Measurements from ENCODE around the gene DCAF6.

DNA sequence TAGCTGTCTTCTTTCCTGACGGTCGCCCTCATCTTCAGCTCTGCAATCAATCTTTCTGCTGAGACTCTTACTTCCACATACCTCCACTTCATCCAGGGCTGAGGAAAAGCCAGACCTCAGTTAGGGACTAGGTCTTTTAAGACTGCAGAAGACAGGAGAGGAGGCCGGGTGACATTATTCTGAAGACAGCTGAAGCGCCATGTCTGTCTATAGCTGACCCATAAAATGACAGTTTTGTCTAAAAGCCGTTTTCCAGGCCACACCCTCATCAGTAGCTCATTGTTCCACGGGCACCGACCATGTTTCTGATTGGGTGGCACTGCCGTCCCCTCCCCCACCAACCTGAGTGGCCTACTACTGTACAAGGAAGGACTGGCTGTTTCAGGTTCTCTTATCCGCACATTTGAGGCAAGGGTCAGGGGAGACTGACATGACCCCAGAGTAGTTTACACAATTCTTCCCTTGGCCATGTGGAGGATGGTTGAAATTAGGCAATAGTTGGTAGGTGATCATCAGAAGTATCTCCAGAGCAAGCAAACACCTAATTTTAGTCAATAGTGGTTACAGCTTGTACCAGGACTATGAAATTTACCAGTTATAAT is 22.5 kb upstream of the DCAF6 start, which contains the start of gene ADCY10:
- TF ChIP-seq ZNF274 (IDR thresholded peaks at IDR 0.05; ENCODE audit: low read depth, low read length): no peak
- no peak for TF ChIP-seq SUZ12 (IDR thresholded peaks at IDR 0.05; ENCODE audit: extremely low read depth, insufficient read depth, insufficient read length)
- no peak for TF ChIP-seq YY1 (IDR thresholded peaks at IDR 0.05; ENCODE audit: insufficient read depth, insufficient read length)
